Measurements from ENCODE around the gene MFGE8.

Gene MFGE8

DNA sequence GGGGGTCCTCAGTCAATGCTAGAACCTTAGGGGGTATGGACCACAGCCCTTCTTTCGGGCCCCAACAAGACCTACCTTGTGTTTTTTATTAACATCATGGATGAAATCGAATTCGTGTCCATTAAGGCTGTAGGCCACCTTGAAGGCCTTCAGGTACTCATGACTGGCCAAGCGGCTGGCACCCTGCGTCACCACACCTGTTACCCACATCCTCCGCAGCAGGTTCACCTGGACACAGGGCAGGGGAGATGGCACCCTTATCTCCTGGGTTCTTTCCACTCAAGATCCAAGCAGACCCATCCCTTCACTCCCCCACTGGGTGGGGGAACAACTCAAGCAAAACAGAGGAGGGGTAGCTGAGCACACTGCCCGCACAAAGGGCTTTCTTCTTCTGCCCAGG, 6.6 kb downstream of the MFGE8 start:
- Histone ChIP-seq H3K9me3 (ENCODE audit: control insufficient read depth, insufficient read depth, low read length) (no peaks in the 10 kb centered on the region), H3K27me3 (ENCODE audit: control insufficient read depth, insufficient read depth, low read length) (no peaks in the 10 kb centered on the region), H3K27ac (ENCODE audit: low read length) (no peak overlapping the region), H3K36me3 (ENCODE audit: control insufficient read depth, insufficient read depth, low read length) (peaks cover 75% of the 10 kb centered on the region), H3K4me1 (ENCODE audit: control insufficient read depth, insufficient read depth, low read length) (peaks cover 14% of the 10 kb centered on the region), H3K4me3 (ENCODE audit: low read length) (no peak overlapping the region)
- no CpG with 5 or more reads among the region's 7 CpGs for WGBS (ENCODE audit: insufficient coverage, insufficient read length)
- no peak for DNase-seq (ENCODE audit: low read depth, low spot score)

DNA sequence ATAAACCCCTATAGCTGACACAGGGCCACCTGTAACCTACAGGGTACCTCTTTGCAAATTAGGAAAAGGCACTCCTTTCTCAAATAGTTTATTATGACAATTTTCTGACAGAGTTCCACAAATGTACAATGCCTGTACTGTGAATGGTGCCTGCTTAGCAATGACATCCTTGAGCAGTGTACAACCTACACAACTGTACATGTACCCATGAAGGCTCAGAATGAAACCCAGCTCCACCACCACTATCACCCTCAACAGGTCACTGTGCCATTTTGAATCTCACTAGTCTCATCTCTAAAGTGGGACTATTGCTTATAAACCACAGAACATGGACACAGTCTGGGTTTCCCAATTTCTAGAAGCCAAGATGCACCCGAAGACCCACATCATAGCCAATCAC, 7.0 kb downstream of the MFGE8 start:
- Histone ChIP-seq H3K27me3 (ENCODE audit: control insufficient read depth, insufficient read depth, low read length) (no peaks in the 10 kb centered on the region), H3K36me3 (ENCODE audit: control insufficient read depth, insufficient read depth, low read length) (peaks cover 79% of the 10 kb centered on the region), H3K4me3 (ENCODE audit: low read length) (no peak overlapping the region), H3K27ac (ENCODE audit: low read length) (no peak overlapping the region), H3K4me1 (ENCODE audit: control insufficient read depth, insufficient read depth, low read length) (peaks cover 12% of the 10 kb centered on the region), H3K9me3 (ENCODE audit: control insufficient read depth, insufficient read depth, low read length) (no peaks in the 10 kb centered on the region)
- no CpG with 5 or more reads among the region's 1 CpG for WGBS (ENCODE audit: insufficient coverage, insufficient read length)
- DNase-seq (ENCODE audit: low read depth, low spot score), result no peak

DNA sequence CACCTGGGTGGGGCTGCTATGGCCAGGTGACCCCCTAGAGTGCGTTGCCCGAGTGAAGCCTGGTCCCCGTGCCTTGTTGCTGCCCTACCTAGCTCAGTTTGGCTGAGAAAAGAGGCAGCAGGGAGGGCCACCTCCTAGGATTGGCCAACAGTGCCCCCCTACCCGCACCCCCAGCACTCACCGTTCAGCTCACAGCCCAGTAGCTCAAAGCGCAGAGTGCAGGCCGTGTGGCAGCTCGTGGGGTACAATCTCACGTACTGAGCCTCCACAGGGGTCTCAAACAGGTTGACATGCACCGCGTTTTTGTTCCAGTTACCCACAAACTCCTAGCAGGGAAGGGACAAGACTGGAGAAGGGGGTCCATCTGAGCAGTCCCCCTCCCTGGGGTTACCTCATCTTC, 7.6 kb downstream of the MFGE8 start:
- Histone ChIP-seq H3K4me3 (ENCODE audit: low read length) (no peak overlapping the region), H3K27ac (ENCODE audit: low read length) (no peak overlapping the region), H3K9me3 (ENCODE audit: control insufficient read depth, insufficient read depth, low read length) (no peaks in the 10 kb centered on the region), H3K36me3 (ENCODE audit: control insufficient read depth, insufficient read depth, low read length) (peaks cover 84% of the 10 kb centered on the region), H3K27me3 (ENCODE audit: control insufficient read depth, insufficient read depth, low read length) (no peaks in the 10 kb centered on the region), H3K4me1 (ENCODE audit: control insufficient read depth, insufficient read depth, low read length) (peaks cover 10% of the 10 kb centered on the region)
- no CpG with 5 or more reads among the region's 11 CpGs for WGBS (ENCODE audit: insufficient coverage, insufficient read length)
- DNase-seq (ENCODE audit: low read depth, low spot score), result no peak

DNA sequence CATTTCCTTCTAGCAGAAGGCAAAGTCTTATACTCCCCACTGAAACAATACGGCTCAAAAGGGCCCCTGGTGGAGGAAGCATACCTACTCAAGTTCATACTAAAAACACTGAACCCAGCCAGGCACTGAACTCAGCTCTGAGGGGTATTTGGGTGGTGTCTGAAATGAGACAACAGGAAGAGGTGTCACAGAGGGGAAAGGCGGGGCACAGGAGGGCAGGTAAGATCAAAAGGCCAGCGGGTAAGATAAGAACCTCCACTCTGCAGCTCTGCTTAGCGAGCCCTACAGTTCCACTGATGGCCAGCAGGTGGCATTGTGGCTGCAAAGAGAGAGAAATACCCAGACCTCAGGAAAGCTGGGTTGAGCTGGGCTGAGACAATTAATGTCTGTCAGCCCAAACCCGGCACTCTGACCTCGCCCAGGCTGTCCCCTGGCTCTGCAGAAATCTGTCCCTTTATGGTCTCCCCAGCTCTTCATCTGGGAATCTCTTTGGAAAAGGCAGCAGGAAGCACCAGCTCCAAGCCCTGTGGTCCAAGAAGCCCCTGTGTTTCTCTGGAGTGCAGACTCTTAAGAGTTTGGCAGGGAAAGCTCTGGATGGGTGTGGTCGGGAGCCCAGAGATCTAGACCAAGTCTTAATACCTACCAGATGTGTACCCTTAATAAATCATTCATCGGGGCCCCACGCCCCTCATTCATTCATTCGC, 8.4 kb downstream of the MFGE8 start:
- Histone ChIP-seq H3K4me1 (ENCODE audit: control insufficient read depth, insufficient read depth, low read length) (peaks cover 6% of the 10 kb centered on the region), H3K4me3 (ENCODE audit: low read length) (no peak overlapping the region)

DNA sequence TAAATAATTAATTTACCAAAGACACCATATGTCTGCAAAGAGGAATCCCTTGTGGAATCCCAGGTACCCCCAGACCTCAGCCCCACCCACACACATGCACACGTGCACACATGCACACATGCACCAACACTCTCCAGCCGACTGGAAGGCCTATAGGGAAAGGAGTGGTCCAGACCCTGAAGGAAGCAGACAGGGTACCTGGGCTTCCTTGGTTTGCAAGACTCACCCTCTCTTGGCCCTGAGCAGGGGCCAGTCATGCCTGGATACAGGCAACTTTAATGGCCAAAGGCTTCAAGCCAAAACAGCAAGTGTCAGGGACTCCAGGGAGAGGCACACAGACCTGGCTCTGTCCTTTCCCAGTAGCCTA, 8.9 kb downstream of the MFGE8 start:
- no peak overlapping the region for H3K27ac ChIP-seq (ENCODE audit: low read length)
- peaks cover 83% of the 10 kb centered on the region for H3K36me3 ChIP-seq (ENCODE audit: control insufficient read depth, insufficient read depth, low read length)
- WGBS (ENCODE audit: insufficient coverage, insufficient read length), result no CpG with 5 or more reads among the region's 2 CpGs
- no peak overlapping the region for H3K4me3 ChIP-seq (ENCODE audit: low read length)
- no peak for DNase-seq (ENCODE audit: low read depth, low spot score)
- H3K9me3 ChIP-seq (ENCODE audit: control insufficient read depth, insufficient read depth, low read length), result no peaks in the 10 kb centered on the region
- H3K4me1 ChIP-seq (ENCODE audit: control insufficient read depth, insufficient read depth, low read length), result peaks cover 3% of the 10 kb centered on the region
- H3K27me3 ChIP-seq (ENCODE audit: control insufficient read depth, insufficient read depth, low read length), result no peaks in the 10 kb centered on the region

More for the DNA sequence above, 8.4 kb downstream of the MFGE8 start:
- Histone ChIP-seq H3K9me3 (ENCODE audit: control insufficient read depth, insufficient read depth, low read length) (no peaks in the 10 kb centered on the region), H3K27ac (ENCODE audit: low read length) (no peak overlapping the region), H3K36me3 (ENCODE audit: control insufficient read depth, insufficient read depth, low read length) (peaks cover 84% of the 10 kb centered on the region), H3K27me3 (ENCODE audit: control insufficient read depth, insufficient read depth, low read length) (no peaks in the 10 kb centered on the region)
- WGBS (ENCODE audit: insufficient coverage, insufficient read length), result no CpG with 5 or more reads among the region's 10 CpGs
- DNase-seq (ENCODE audit: low read depth, low spot score), result peak; percentile 75

DNA sequence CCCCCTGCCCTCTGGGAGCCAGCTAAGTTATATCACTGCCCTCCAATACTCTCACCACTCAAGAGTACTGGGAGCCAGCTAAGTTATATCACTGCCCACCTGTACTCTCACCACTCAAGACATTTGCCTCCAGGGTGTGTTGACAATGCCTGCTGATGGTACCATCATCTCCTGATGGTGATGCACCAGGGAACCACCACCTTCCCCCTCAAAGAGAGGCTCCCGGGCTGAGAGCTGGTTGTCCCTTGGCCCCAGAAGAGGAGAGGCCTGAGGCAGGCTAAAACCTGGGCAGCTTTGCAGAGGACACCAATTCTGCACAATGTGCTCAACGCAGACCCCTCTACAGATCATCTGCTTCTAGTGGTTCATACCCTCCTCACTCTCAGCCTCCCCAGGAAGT, 10.3 kb downstream of the MFGE8 start:
- no peak overlapping the region for H3K27ac ChIP-seq (ENCODE audit: low read length)
- no CpG with 5 or more reads among the region's 2 CpGs for WGBS (ENCODE audit: insufficient coverage, insufficient read length)
- DNase-seq (ENCODE audit: low read depth, low spot score), result no peak
- peaks cover 74% of the 10 kb centered on the region for H3K36me3 ChIP-seq (ENCODE audit: control insufficient read depth, insufficient read depth, low read length)
- peaks cover 2% of the 10 kb centered on the region; the same call in 1 of the 2 replicates for H3K4me1 ChIP-seq (ENCODE audit: control insufficient read depth, insufficient read depth, low read length)
- no peaks in the 10 kb centered on the region for H3K27me3 ChIP-seq (ENCODE audit: control insufficient read depth, insufficient read depth, low read length)
- no peak overlapping the region for H3K4me3 ChIP-seq (ENCODE audit: low read length)
- no peaks in the 10 kb centered on the region for H3K9me3 ChIP-seq (ENCODE audit: control insufficient read depth, insufficient read depth, low read length)

DNA sequence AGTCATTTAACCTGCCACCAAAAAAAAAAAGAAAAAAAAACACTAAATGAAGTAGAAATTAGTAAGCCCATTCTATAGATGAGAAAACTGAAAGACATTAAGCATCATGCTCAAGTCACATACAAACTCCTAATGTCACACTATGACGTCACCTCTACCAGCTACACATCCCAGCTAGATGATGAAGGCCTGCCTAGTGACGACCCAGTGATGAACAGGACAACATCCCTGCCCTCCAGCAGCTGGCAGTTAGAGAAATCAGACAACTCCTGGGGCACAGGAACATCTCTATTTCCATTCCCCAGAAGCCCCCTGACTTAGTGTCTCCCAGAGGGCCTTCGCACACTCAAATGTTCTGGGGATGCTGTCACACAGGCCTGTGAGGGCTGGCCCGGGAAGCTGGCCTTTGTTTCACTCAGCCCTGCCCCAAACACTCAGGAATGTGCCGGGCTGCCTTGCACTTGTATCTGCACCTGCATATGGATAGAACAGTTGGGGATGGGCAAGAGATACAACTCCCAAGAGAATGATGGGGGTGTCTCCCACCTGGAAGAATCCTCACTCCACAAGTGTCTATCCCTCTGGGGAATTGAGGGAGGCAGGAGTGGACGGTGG, 10.9 kb downstream of the MFGE8 start:
- no peak overlapping the region for H3K4me3 ChIP-seq (ENCODE audit: low read length)

DNA sequence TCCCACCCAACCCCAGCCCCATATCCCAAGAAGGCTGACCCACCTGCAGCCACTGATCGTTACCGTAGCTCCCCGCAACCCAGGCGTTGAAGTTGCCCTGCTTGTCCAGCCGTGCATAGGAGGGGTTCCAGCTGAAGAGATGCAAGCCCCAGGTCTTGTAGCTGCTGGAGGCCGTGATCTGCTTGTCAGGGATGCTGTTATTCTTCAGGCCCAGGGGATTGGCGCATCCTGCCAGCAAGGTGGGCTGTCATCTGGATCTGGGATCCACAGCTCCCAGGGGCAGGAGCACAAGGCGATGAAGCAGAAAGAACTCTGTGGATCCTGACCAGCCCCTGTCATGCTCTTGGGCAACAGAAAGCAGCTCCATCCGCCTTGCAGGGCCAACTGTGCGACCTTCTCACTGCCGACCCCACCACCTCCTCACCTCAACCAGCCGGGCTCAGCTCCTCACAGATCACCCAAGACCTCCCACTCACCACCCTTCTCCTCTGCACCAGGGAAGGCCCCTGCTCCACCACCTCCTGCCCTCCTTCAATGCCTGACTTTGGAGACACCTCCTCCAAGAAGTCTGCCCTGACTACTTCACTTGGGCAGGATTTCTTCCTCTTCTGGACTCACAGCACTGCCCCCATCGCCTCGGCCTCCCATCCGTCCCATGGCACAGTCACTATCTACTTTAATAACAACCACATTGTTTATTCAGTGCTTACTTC, 11.5 kb downstream of the MFGE8 start:
- no peak for DNase-seq (ENCODE audit: low read depth, low spot score)
- H3K9me3 ChIP-seq (ENCODE audit: control insufficient read depth, insufficient read depth, low read length), result no peaks in the 10 kb centered on the region
- no CpG with 5 or more reads among the region's 15 CpGs for WGBS (ENCODE audit: insufficient coverage, insufficient read length)
- peaks cover 63% of the 10 kb centered on the region for H3K36me3 ChIP-seq (ENCODE audit: control insufficient read depth, insufficient read depth, low read length)
- H3K27ac ChIP-seq (ENCODE audit: low read length), result no peak overlapping the region
- peaks cover 2% of the 10 kb centered on the region; the same call in 1 of the 2 replicates for H3K4me1 ChIP-seq (ENCODE audit: control insufficient read depth, insufficient read depth, low read length)
- no peaks in the 10 kb centered on the region for H3K27me3 ChIP-seq (ENCODE audit: control insufficient read depth, insufficient read depth, low read length)
- no peak overlapping the region for H3K4me3 ChIP-seq (ENCODE audit: low read length)

More for the DNA sequence above, 10.9 kb downstream of the MFGE8 start:
- no peak for DNase-seq (ENCODE audit: low read depth, low spot score)
- no CpG with 5 or more reads among the region's 6 CpGs for WGBS (ENCODE audit: insufficient coverage, insufficient read length)
- peaks cover 69% of the 10 kb centered on the region for H3K36me3 ChIP-seq (ENCODE audit: control insufficient read depth, insufficient read depth, low read length)
- H3K27me3 ChIP-seq (ENCODE audit: control insufficient read depth, insufficient read depth, low read length), result no peaks in the 10 kb centered on the region
- peaks cover 2% of the 10 kb centered on the region; the same call in 1 of the 2 replicates for H3K4me1 ChIP-seq (ENCODE audit: control insufficient read depth, insufficient read depth, low read length)
- H3K27ac ChIP-seq (ENCODE audit: low read length), result no peak overlapping the region
- H3K9me3 ChIP-seq (ENCODE audit: control insufficient read depth, insufficient read depth, low read length), result no peaks in the 10 kb centered on the region

DNA sequence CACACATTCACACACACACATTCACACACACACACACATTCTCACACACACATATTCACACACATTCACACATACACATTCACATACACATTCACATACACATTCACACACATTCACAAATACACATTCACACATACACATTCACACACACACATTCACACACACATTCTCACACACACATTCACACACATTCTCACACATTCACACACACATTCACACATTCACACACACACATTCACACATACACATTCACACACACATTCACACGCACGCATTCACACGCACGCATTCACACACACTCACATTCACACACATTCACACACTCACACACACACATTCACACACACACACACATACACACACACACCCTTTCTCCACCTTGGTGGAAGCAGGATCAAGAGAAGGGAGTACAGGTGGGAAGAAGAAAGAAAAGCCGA, 12.2 kb downstream of the MFGE8 start:
- peaks cover 56% of the 10 kb centered on the region for H3K36me3 ChIP-seq (ENCODE audit: control insufficient read depth, insufficient read depth, low read length)

DNA sequence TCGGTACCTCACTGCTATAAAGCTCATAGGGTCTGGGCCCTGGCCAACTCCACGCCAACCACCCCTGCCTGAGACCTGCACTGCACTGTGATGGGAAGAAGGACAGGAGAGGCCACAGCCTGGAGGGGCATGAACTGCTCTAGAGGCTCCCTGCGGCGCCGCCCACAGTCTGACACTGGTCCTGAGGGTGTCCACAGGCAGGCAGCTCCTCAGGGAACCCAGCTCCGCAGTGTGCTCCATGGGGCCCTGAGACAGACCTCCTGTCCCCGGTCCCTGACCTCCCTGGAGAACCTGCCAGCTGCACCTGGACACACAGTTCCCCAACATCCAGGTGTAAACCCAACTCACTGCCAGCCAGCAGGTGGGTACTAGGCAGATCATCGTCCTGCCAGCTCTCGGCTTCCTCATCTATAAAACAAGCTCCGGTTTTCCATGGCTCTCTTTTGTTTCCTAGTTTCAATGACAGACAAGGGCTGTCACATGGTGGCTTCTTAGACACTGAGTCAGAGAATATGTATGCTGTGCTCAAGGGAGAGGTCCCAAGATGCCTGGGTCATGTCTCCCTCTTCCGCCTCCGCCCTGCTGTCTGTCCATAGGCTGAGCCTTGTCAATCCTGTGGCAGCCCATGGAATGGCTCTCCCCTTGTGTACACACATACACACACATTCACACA, 12.7 kb downstream of the MFGE8 start:
- H3K27ac ChIP-seq (ENCODE audit: low read length), result no peak overlapping the region
- no peak for DNase-seq (ENCODE audit: low read depth, low spot score)

More for the DNA sequence above, 12.2 kb downstream of the MFGE8 start:
- Histone ChIP-seq H3K27me3 (ENCODE audit: control insufficient read depth, insufficient read depth, low read length) (no peaks in the 10 kb centered on the region), H3K9me3 (ENCODE audit: control insufficient read depth, insufficient read depth, low read length) (no peaks in the 10 kb centered on the region), H3K4me1 (ENCODE audit: control insufficient read depth, insufficient read depth, low read length) (peaks cover 2% of the 10 kb centered on the region; the same call in 1 of the 2 replicates), H3K4me3 (ENCODE audit: low read length) (no peak overlapping the region), H3K27ac (ENCODE audit: low read length) (no peak overlapping the region)
- no peak for DNase-seq (ENCODE audit: low read depth, low spot score)
- WGBS (ENCODE audit: insufficient coverage, insufficient read length), result 100% methylated on average over 4 of the region's 5 CpGs

More for the DNA sequence above, 12.7 kb downstream of the MFGE8 start:
- no CpG with 5 or more reads among the region's 12 CpGs for WGBS (ENCODE audit: insufficient coverage, insufficient read length)
- no peaks in the 10 kb centered on the region for H3K9me3 ChIP-seq (ENCODE audit: control insufficient read depth, insufficient read depth, low read length)
- H3K4me3 ChIP-seq (ENCODE audit: low read length), result no peak overlapping the region
- H3K36me3 ChIP-seq (ENCODE audit: control insufficient read depth, insufficient read depth, low read length), result peaks cover 52% of the 10 kb centered on the region
- no peaks in the 10 kb centered on the region for H3K27me3 ChIP-seq (ENCODE audit: control insufficient read depth, insufficient read depth, low read length)
- H3K4me1 ChIP-seq (ENCODE audit: control insufficient read depth, insufficient read depth, low read length), result peaks cover 2% of the 10 kb centered on the region; the same call in 1 of the 2 replicates

Data from iPS DF 6.9 (cell line).